HG03139 (cell line): ENCODE measurements around the gene LTBR.

Experiments
- ATAC-seq: cut with Tn5 transposase; IDR thresholded peaks from one replicate; pipeline ENCODE4 v1.9.1; 2021; ENCODE audit not compliant: unreplicated experiment

Gene LTBR

GRCh38 chr12:6382371-6382770, 1.6 kb upstream of the LTBR start:
- no peak for ATAC-seq

DNA sequence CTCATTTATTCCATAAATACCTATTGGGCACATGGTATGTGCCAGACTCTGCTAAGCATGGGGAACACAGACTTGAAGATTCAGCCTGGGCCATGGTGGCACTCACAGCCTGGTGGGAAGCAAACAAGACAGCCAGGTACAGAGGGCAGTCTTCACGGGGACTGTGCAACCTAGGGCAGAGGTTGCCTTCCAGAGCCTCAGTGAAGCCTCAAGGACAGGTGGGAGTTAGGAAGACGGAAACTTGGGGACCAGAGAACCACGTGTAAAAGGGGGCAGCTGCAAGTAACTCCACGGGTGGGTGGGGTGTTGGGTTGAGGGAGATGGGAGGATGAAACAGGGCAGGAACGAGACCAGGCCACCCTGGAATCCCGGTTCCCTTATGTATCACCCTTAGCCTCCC, 980 bp upstream of the LTBR start:
- ATAC-seq = no peak

- ATAC-seq = no peak
Measured at GRCh38 chr12:6384499-6385436, 806 bp downstream of the LTBR start.

DNA sequence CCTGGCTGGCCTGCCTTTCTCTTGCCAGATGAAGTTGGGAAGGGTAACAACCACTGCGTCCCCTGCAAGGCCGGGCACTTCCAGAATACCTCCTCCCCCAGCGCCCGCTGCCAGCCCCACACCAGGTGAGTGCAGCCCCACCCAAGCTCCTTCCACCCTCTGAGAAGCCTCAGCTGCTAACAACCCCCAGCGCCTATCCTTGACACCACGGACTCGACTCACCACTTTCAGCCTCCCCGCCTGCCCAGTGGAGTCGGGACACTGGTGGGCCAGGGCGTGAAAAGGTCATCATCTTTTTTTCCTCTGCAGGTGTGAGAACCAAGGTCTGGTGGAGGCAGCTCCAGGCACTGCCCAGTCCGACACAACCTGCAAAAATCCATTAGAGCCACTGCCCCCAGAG, 2.1 kb downstream of the LTBR start:
- ATAC-seq = no peak

DNA sequence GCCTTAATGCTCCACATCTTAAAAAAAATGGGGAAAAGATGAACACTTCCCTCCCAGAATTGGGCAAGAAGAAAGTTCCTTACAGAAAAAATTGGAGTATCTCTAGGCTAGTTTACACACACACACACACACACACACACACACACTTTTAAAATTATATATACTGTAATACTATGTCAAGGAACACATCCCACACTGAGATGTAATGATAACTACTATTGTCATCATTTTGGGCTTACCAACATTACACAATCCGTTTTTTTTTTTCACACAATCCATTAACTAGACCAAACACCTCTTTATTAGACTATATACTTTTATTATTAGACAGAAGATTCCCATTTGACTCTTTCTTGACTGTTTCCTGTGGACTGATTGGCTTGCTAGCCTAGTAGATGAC, 2.5 kb downstream of the LTBR start:
- ATAC-seq = no peak

DNA sequence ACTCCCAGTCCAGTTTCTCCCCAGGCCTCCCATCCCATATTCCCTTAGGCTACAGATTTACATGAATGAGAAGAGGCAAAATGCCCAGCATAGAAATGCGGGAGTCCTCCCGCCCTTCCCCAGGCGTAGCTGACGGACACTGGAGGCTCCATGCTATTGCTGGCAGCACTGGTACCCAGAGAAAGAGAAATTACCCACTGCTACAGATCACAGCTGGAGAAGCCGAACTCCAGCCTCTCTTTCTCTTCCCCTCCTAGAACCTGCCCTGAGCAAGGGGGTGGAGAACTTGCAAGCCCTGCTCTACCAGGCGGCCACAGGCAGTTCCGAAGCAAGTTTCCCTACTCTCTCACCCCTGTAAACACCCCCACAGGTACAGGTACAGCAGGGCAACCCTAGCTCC, 3.6 kb downstream of the LTBR start:
- ATAC-seq = no peak

GRCh38 chr12:6390084-6390799, 6.3 kb downstream of the LTBR start:
- ATAC-seq = no peak

GRCh38 chr12:6391013-6391412, 7.1 kb downstream of the LTBR start:
- no peak for ATAC-seq

GRCh38 chr12:6392504-6392903, 8.5 kb downstream of the LTBR start:
- no peak for ATAC-seq

DNA sequence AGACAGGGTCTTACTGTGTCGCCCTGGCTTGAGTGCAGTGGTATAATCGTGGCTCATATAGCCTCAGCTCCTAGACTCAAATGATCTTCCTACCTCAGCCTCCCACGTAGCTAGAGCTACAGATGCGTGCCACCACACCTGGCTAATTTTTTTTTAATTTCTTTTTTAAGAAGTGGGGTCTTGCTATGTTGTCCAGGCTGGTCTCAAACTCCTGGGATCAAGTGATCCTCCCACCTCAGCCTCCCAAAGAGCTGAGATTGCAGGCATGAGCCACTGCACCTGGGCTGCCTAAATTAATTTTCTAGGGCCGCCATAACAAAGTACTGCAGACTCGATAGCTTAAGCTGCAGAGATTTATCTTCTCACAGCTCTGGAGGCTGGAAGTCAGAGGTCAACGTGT, 9.1 kb downstream of the LTBR start:
- ATAC-seq = no peak

DNA sequence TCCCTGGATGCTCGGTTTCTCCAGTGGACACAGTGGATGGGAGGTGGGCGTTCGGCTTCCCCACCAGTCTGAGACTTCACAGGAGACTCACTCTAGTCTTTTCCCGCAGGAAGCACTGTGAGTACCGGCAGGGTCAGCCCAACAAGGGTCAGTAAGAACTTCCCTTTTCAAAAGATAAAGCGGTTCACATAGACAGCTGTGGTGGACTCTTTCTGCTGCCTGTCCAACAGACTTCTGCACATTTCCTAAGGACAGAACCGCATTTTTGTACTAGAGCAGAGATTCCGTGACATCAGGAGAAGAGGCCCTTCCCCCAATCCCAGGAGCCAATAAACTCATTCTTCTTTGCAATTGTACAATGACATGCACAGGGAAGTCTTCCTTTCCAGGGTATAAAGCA, 10.4 kb downstream of the LTBR start:
- ATAC-seq = no peak

DNA sequence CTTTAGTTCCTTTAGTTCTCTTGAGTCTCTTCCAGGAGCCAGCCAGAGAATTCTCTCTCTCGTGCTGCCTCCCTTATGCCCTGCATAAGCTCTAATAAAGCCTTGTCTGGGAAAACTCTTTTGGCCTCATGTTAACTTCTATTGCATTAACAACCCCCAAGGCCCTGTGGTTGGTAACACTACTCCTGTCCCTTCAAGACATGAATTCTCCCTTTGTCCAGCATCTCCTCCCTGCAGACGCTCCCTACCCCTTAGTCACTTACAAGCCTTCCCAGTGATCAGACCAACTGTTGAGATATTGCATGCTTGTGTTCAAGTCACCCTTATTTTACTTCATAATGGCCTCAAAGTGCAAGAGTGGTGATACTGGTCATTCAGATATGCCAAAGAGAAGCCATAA, 12.1 kb downstream of the LTBR start:
- ATAC-seq = no peak

GRCh38 chr12:6399884-6400644, 16.1 kb downstream of the LTBR start:
- ATAC-seq = no peak

- ATAC-seq = no peak
Measured at GRCh38 chr12:6404390-6404789, 20.4 kb downstream of the LTBR start.

- ATAC-seq = no peak
Measured at GRCh38 chr12:6405963-6406362, 22.0 kb downstream of the LTBR start.

GRCh38 chr12:6407236-6407954, 23.4 kb downstream of the LTBR start:
- ATAC-seq = no peak

DNA sequence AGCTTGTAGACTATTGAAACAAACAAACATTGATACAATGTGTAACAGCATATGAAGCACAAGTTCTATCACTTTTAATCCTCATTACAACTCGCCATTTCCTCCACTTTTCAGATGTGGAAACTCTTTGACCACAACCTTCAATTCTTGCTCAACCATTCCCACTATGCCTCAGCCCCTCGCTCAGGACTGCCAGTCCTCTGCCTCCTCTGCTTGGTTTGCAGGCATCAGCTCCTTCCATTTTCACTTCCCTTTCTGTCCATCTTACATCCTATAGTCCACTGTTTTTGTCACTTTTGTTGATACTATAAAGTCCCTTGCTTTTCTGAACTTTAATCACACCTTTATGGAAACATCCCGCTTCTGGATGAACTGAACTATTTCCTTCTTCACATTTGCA, 32.6 kb downstream of the LTBR start:
- ATAC-seq = no peak

DNA sequence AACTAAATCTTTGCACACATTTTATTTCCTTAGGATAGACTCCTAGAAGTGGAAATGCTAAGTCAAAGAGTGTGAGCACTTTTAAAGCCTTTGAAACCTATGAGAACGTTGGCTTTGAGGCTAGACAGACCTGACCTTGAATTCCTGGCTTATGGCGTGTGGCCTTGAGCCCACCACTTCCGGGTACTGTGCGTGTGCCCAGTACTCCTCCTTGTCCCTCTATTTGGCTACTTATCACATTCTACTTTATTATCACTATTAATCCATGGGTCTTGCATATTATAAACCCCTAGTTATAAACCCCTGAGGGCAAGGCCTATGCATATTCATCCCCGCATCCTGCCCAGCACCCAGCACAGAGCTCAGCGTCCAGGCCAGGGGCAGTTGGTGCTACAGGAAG, 34.8 kb downstream of the LTBR start:
- no peak for ATAC-seq

- no peak for ATAC-seq
Measured at GRCh38 chr12:6420364-6420763, 36.4 kb downstream of the LTBR start.

GRCh38 chr12:6423267-6424007, 39.5 kb downstream of the LTBR start:
- ATAC-seq = no peak
